Liver (tissue), 3 donors: ENCODE measurements around the gene EDIL3.

Source experiments
- ATF3 ChIP-seq: IDR thresholded peaks from 2 replicates; pipeline ENCODE4 v1.6.1; 2016; ENCODE audit warnings: antibody characterized with exemption
- EGR1 ChIP-seq, 2 donors: IDR thresholded peaks; 2 replicates each; pipeline ENCODE4 v1.6.1; 2016 to 2018; ENCODE audit warnings: antibody characterized with exemption in 2 of 2, low read depth in 2 of 2
- FOXA1 ChIP-seq: IDR thresholded peaks from 2 replicates; pipeline ENCODE4 v1.6.1; 2016; ENCODE audit warnings: antibody characterized with exemption
- GABPA ChIP-seq, 2 donors: IDR thresholded peaks in 1 of 2; conservative IDR thresholded peaks in 1 of 2; 2 replicates each; pipeline ENCODE4 v1.6.1; 2016; ENCODE audit warnings: antibody characterized with exemption in 2 of 2, mild to moderate bottlenecking in 1 of 2, moderate library complexity in 1 of 2
- HNF4A ChIP-seq, 2 donors: conservative IDR thresholded peaks; 2 replicates each; pipeline ENCODE4 v1.6.1; 2016; ENCODE audit warnings: antibody characterized with exemption in 2 of 2, mild to moderate bottlenecking in 2 of 2
- JUND ChIP-seq, 2 donors: IDR thresholded peaks; 2 replicates each; pipeline ENCODE4 v1.6.1; 2016; ENCODE audit warnings: antibody characterized with exemption in 2 of 2
- TAF1 ChIP-seq: conservative IDR thresholded peaks from 2 replicates; pipeline ENCODE4 v1.6.1; 2016; ENCODE audit warnings: antibody characterized with exemption, mild to moderate bottlenecking
- YY1 ChIP-seq: IDR thresholded peaks from 2 replicates; pipeline ENCODE4 v1.6.1; 2016; ENCODE audit warnings: antibody characterized with exemption, mild to moderate bottlenecking
- TF ChIP-seq, protein P1 (sequence below): fragments of 150-350 bp; IDR thresholded peaks from 2 replicates; pipeline ENCODE4 v1.5.1; 2017; ENCODE audit warnings: improper control_type of control experiment, low read depth, low read length; ENCODE audit not compliant: missing input control
- TF ChIP-seq, protein P2 (sequence below): IDR thresholded peaks from 2 replicates; pipeline ENCODE4 v1.6.1; 2016; ENCODE audit warnings: antibody characterized with exemption, mild to moderate bottlenecking
- TF ChIP-seq, protein P3 (sequence below): IDR thresholded peaks from 2 replicates; pipeline ENCODE4 v1.6.1; 2016; ENCODE audit warnings: antibody characterized with exemption
- donor health status: healthy.
- donor health status: healthy.

- TF ChIP-seq, protein P1, sequence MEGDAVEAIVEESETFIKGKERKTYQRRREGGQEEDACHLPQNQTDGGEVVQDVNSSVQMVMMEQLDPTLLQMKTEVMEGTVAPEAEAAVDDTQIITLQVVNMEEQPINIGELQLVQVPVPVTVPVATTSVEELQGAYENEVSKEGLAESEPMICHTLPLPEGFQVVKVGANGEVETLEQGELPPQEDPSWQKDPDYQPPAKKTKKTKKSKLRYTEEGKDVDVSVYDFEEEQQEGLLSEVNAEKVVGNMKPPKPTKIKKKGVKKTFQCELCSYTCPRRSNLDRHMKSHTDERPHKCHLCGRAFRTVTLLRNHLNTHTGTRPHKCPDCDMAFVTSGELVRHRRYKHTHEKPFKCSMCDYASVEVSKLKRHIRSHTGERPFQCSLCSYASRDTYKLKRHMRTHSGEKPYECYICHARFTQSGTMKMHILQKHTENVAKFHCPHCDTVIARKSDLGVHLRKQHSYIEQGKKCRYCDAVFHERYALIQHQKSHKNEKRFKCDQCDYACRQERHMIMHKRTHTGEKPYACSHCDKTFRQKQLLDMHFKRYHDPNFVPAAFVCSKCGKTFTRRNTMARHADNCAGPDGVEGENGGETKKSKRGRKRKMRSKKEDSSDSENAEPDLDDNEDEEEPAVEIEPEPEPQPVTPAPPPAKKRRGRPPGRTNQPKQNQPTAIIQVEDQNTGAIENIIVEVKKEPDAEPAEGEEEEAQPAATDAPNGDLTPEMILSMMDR, result no peak
- TF ChIP-seq YY1, result no peak
- TF ChIP-seq, protein P2, sequence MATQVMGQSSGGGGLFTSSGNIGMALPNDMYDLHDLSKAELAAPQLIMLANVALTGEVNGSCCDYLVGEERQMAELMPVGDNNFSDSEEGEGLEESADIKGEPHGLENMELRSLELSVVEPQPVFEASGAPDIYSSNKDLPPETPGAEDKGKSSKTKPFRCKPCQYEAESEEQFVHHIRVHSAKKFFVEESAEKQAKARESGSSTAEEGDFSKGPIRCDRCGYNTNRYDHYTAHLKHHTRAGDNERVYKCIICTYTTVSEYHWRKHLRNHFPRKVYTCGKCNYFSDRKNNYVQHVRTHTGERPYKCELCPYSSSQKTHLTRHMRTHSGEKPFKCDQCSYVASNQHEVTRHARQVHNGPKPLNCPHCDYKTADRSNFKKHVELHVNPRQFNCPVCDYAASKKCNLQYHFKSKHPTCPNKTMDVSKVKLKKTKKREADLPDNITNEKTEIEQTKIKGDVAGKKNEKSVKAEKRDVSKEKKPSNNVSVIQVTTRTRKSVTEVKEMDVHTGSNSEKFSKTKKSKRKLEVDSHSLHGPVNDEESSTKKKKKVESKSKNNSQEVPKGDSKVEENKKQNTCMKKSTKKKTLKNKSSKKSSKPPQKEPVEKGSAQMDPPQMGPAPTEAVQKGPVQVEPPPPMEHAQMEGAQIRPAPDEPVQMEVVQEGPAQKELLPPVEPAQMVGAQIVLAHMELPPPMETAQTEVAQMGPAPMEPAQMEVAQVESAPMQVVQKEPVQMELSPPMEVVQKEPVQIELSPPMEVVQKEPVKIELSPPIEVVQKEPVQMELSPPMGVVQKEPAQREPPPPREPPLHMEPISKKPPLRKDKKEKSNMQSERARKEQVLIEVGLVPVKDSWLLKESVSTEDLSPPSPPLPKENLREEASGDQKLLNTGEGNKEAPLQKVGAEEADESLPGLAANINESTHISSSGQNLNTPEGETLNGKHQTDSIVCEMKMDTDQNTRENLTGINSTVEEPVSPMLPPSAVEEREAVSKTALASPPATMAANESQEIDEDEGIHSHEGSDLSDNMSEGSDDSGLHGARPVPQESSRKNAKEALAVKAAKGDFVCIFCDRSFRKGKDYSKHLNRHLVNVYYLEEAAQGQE, result no peak
- TF ChIP-seq EGR1 (IDR thresholded peaks at IDR 0.05; ENCODE audit: low read depth in 2 of 2), result no peak
- TF ChIP-seq TAF1, result no peak
- TF ChIP-seq ATF3, result no peak
- TF ChIP-seq HNF4A (conservative IDR thresholded peaks at IDR 0.05), result no peak
- no peak for TF ChIP-seq GABPA (IDR thresholded peaks at IDR 0.05 in 1 of 2, conservative IDR thresholded peaks at IDR 0.05 in 1 of 2)
- TF ChIP-seq, protein P3, sequence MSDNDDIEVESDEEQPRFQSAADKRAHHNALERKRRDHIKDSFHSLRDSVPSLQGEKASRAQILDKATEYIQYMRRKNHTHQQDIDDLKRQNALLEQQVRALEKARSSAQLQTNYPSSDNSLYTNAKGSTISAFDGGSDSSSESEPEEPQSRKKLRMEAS, result no peak
- TF ChIP-seq JUND (IDR thresholded peaks at IDR 0.05), result no peak
- TF ChIP-seq FOXA1, result no peak
Measured at GRCh38 chr5:84370176-84370575, 14.5 kb downstream of the EDIL3 start.
